ENCODE measurements around the gene WASHC4.

The WASHC4 gene

DNA sequence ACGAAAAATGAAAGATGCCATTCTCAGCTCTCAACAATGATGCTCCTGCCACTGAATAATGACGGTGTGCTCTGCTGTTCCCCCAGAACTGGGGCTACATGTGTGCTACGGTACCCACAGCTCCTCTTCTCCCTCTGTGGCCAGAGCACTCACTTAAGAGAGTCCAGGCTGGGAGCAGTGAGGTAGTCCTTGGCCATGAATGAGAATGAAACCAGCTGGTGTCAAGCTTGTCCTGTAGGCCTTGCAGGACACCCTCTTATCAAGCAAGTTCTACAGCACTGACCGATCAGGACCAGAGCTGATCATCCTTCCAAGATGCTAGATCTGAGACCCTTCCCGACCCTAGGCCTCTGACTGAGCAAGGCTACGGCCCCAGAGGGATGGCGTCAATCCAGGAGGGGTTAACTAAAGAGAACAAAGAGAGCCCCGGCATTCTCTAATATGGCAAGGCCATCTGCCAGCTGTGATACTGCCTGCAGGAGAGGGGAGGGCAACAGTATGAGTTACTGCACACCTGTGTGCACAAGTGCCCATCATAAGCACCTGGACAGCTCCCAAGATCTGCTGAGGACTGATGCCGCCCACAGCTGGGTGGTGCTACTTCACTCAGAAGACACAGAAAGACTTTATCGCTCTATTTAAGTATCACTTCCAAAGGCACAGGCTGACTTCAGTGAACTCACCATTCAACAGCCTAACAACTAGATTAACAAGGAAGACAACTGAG lies 98.0 kb downstream of the WASHC4 start:
- no peak overlapping the region for H3K4me3 ChIP-seq (ENCODE audit: low read depth, low read length)

DNA sequence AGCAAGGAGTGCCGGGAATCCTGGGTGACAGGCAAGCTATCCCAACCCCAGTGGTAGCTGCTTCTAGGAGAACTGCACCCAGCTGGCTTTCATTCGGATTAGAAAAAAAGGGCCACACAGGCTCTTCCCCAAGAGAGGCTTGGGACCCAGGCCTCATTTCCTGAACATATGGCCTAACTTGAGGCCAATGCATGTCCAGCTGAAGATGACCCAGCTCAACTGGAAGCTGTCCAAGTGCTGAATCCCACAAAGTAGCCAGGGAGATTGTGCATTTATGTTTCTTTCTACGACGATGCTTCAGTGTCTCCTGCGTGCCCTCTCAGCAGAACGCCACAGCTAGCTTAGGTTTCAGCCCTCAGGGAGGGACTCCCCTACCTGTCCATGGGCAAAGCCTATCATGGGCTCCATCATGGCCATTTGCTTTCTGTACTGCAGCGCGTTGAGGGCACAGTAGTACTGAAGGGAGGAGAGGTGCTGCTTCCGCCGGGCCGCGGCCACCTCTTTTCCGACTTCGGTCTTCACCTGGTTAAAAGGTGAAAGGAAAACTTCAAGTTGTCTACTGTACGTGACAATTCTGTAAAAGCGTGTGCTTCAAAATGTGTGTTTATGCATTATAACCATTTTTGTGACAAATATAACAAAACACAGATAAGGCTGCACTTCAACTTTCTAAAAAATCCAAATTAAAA lies 99.3 kb downstream of the WASHC4 start:
- H3K4me3 ChIP-seq (ENCODE audit: low read depth, low read length), result no peak overlapping the region

DNA sequence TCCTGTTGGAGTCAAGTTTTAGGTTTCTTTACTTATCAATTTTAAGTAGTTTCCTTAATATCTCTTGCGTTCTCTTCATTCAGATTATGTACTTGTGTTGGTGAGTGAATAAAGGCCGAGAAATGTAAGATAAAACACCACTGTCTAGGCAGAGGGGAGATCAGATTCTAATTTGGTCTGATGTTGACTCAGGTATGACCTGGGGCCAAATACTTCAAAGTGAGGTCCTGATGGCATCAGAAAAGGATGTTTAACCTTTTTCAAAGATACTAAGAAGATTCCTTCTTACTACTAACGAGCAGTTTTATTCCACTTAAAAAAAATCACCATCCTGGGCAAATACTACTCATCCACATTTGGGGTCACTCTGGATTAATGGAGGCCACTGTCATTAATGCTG lies 101.6 kb downstream of the WASHC4 start:
- no peak overlapping the region for H3K4me3 ChIP-seq (ENCODE audit: low read depth, low read length)

DNA sequence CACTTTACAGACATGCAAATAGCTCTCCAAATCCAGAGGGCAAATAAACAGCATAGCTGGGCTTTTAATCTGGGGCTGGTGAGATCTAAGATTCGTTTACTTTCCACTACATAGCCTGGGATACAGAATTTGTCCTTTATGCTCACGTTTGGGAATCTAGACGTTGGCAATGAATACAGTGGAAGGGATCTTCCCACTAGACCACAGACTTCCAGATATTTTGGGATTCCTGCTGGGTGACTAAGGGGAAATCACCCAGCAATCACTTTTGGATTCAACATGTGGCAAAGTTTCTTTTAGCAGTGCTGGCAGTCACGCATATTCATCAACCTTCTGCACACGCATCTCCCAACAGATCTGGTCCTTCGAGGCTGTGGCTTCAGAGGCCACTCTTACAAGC lies 104.9 kb downstream of the WASHC4 start:
- no peak overlapping the region for H3K4me3 ChIP-seq (ENCODE audit: low read depth, low read length)

DNA sequence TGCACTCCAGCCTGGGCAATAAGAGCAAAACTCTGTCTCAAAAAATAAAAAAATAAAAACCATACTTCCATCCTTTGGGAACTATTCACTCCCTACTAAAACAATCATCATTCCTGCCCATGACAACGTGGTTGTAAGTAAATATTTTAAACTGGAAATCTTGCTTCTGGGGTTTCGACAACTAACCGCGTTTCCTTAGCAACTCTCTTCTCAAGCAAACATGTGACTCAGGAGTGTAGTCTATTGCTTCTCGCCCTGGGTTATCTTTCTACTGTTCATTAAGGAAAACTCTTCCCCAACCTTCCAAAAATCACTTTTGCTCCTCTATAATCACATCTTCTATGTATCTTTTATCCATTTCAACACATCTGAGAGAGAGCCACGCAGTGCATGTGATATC lies 106.6 kb downstream of the WASHC4 start:
- H3K4me3 ChIP-seq (ENCODE audit: low read depth, low read length), result no peak overlapping the region

DNA sequence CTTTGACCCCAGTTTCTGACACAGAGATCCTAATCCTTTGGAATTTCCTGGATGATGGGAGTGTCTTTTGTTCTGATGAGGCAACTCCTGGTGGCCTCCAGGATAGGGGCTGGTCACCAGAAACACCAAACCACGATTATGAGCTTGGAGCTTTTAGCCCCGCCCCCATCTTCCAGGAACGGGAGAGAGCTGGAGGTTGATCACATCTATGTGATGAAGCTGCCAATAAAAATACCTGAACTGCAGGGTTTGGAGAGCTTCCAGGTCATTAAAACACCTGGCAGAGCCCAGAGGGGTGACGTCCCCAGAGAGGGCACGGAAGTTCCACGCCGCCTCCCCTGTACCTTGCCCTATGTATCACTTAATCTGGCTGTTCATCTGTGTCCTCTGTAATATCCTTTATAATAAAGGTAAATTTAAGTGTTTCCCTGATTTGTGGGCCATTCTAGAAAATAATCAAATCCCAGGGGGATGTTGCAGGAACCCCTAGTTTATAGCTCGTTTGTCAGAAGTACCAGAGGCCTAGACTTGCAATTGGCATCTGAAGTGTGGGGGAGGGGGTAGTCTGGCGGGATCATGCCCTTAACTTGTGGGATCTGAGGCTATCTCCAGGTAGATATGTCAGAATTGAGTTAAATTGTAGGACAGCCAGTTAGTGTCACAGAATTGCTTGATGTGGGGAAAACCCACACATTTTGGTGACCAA lies 107.3 kb downstream of the WASHC4 start:
- no peak overlapping the region for H3K4me3 ChIP-seq (ENCODE audit: low read depth, low read length)

DNA sequence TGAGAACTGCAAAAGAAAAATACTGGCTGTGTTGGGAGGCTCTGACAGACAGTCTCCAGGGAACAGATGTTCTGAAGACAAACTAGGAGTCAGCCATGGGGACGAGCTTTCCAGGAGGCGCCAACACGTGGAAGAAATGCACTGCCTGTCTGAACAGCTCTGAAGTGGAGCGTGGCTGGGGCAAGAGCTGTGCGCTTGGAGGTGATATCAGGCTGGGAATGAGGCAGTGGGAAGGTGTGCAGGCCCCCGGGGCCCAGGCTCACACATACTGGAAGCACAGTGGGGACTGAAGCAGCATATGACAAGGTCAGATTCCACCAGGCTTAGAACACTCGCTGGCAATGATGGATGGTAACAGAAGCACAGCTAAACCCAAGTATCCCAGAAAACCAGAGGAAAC lies 110.9 kb downstream of the WASHC4 start:
- no peak overlapping the region for H3K4me3 ChIP-seq (ENCODE audit: low read depth, low read length)

Measured in iPS-11a (cell line).